ENCODE measurements around the gene GPX5. TPM values are rescaled to one million over a fixed set of nuclear protein-coding genes. Genes with fewer than 3 reads are reported as not detected.

Gene GPX5
- polyA plus RNA-seq, 1 donor from 2014 or later = not detected

DNA sequence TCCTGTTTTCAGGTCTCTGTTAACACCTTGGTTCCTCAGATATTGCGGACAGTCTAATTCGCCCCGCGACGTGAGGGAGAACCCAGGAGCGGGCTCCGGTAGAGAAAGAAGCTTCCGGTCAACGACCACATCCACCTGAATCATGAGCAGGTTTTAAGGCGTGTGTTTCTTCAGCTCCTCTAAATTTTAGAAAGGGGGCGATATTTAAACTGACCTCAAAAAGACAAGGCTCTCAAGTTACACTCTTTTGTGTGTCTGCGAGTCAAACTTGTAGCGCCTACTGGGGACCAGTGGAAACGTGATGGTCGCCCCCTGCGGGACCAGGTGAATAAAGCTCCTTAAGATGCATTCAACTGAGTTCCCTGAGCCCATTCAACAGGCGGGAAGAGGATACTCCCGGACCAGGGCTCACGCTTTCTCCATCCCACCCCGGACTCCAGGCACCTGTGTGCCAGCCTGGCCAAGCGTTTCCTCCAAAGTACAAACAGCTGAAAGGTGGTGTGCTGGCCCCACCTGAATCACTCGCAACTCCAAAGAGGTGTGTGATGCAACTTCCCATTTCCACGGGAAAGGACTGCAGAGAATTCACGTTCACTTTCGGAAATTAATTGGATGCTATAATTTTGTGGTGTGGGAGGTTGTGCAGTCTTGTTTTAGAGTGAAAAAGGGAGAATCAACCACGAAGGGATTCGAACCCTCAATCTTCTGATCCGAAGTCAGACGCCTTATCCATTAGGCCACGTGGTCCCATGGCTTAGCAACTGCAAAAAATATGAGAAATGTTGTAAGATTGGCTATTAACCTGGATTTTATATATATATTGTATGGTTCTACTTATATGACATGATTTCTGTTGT lies 17.0 kb downstream of the GPX5 start:
- Histone ChIP-seq H3K79me2 (replicated peaks; ENCODE audit: insufficient read depth, low read length) (no peaks in the 10 kb centered on the region), H3K4me3 (ENCODE audit: low read length) (peak overlapping the region; percentile 65), H3K36me3 (ENCODE audit: insufficient read depth, low read length) (no peaks in the 10 kb centered on the region), H3K9me3 (ENCODE audit: low read length) (no peaks in the 10 kb centered on the region), H3K9me2 (ENCODE audit: insufficient read depth, low read length) (no peaks in the 10 kb centered on the region), H3K27me3 (ENCODE audit: insufficient read depth, low read depth, low read length) (no peaks in the 10 kb centered on the region), H3K9ac (ENCODE audit: low read length) (no peak overlapping the region), H3K4me2 (ENCODE audit: low read length) (peak overlapping the region; percentile 80), H3F3A (ENCODE audit: insufficient read depth, low read length, poor library complexity, severe bottlenecking) (no peaks in the 10 kb centered on the region), H2AFZ (ENCODE audit: low read depth, low read length) (no peak overlapping the region), H3K27ac (ENCODE audit: low read length) (no peak overlapping the region), H4K20me1 (ENCODE audit: insufficient read depth) (no peaks in the 10 kb centered on the region)
- TF ChIP-seq SMC3 (conservative IDR thresholded peaks at IDR 0.05; ENCODE audit: poor library complexity) (peak; percentile 52), MXI1 (conservative IDR thresholded peaks at IDR 0.05; ENCODE audit: poor library complexity, severe bottlenecking) (no peak), POLR2AphosphoS5 (IDR thresholded peaks at IDR 0.05) (no peak), EP300 (conservative IDR thresholded peaks at IDR 0.05; ENCODE audit: poor library complexity, severe bottlenecking) (no peak), RAD21 (conservative IDR thresholded peaks at IDR 0.05) (peak; percentile 44), EZH2 (IDR thresholded peaks at IDR 0.05; ENCODE audit: borderline replicate concordance, insufficient read depth, low read length, poor library complexity, severe bottlenecking) (no peak), TAF1 (IDR thresholded peaks at IDR 0.05; ENCODE audit: low read depth) (peak; percentile 40)
- TF ChIP-seq, protein P1, sequence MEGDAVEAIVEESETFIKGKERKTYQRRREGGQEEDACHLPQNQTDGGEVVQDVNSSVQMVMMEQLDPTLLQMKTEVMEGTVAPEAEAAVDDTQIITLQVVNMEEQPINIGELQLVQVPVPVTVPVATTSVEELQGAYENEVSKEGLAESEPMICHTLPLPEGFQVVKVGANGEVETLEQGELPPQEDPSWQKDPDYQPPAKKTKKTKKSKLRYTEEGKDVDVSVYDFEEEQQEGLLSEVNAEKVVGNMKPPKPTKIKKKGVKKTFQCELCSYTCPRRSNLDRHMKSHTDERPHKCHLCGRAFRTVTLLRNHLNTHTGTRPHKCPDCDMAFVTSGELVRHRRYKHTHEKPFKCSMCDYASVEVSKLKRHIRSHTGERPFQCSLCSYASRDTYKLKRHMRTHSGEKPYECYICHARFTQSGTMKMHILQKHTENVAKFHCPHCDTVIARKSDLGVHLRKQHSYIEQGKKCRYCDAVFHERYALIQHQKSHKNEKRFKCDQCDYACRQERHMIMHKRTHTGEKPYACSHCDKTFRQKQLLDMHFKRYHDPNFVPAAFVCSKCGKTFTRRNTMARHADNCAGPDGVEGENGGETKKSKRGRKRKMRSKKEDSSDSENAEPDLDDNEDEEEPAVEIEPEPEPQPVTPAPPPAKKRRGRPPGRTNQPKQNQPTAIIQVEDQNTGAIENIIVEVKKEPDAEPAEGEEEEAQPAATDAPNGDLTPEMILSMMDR (IDR thresholded peaks at IDR 0.05; ENCODE audit: poor library complexity, severe bottlenecking) = peak; percentile 62
- TF ChIP-seq, protein P2, sequence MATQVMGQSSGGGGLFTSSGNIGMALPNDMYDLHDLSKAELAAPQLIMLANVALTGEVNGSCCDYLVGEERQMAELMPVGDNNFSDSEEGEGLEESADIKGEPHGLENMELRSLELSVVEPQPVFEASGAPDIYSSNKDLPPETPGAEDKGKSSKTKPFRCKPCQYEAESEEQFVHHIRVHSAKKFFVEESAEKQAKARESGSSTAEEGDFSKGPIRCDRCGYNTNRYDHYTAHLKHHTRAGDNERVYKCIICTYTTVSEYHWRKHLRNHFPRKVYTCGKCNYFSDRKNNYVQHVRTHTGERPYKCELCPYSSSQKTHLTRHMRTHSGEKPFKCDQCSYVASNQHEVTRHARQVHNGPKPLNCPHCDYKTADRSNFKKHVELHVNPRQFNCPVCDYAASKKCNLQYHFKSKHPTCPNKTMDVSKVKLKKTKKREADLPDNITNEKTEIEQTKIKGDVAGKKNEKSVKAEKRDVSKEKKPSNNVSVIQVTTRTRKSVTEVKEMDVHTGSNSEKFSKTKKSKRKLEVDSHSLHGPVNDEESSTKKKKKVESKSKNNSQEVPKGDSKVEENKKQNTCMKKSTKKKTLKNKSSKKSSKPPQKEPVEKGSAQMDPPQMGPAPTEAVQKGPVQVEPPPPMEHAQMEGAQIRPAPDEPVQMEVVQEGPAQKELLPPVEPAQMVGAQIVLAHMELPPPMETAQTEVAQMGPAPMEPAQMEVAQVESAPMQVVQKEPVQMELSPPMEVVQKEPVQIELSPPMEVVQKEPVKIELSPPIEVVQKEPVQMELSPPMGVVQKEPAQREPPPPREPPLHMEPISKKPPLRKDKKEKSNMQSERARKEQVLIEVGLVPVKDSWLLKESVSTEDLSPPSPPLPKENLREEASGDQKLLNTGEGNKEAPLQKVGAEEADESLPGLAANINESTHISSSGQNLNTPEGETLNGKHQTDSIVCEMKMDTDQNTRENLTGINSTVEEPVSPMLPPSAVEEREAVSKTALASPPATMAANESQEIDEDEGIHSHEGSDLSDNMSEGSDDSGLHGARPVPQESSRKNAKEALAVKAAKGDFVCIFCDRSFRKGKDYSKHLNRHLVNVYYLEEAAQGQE (IDR thresholded peaks at IDR 0.05; ENCODE audit: borderline replicate concordance) = no peak

GRCh38 chr6:28543651-28544610 lies 18.2 kb downstream of the GPX5 start:
- H3K9ac ChIP-seq (ENCODE audit: low read length) = peak overlapping the region; percentile 23
- H3K9me2 ChIP-seq (ENCODE audit: insufficient read depth, low read length) = no peaks in the 10 kb centered on the region
- H3K4me2 ChIP-seq (ENCODE audit: low read length) = peak overlapping the region; percentile 80
- no peaks in the 10 kb centered on the region for H3F3A ChIP-seq (ENCODE audit: insufficient read depth, low read length, poor library complexity, severe bottlenecking)
- peak overlapping the region; percentile 65 for H3K4me3 ChIP-seq (ENCODE audit: low read length)
- H3K79me2 ChIP-seq (replicated peaks; ENCODE audit: insufficient read depth, low read length) = no peaks in the 10 kb centered on the region
- no peaks in the 10 kb centered on the region for H4K20me1 ChIP-seq (ENCODE audit: insufficient read depth)
- H3K27me3 ChIP-seq (ENCODE audit: insufficient read depth, low read depth, low read length) = no peaks in the 10 kb centered on the region
- no peak for TF ChIP-seq RAD21 (conservative IDR thresholded peaks at IDR 0.05)
- no peak for TF ChIP-seq TAF1 (IDR thresholded peaks at IDR 0.05; ENCODE audit: low read depth)
- TF ChIP-seq SMC3 (conservative IDR thresholded peaks at IDR 0.05; ENCODE audit: poor library complexity) = peak; percentile 17
- TF ChIP-seq EZH2 (IDR thresholded peaks at IDR 0.05; ENCODE audit: borderline replicate concordance, insufficient read depth, low read length, poor library complexity, severe bottlenecking) = no peak
- TF ChIP-seq, protein P1 (IDR thresholded peaks at IDR 0.05; ENCODE audit: poor library complexity, severe bottlenecking) = peak; percentile 33
- TF ChIP-seq MXI1 (conservative IDR thresholded peaks at IDR 0.05; ENCODE audit: poor library complexity, severe bottlenecking) = no peak
- TF ChIP-seq EP300 (conservative IDR thresholded peaks at IDR 0.05; ENCODE audit: poor library complexity, severe bottlenecking) = no peak
- TF ChIP-seq, protein P2 (IDR thresholded peaks at IDR 0.05; ENCODE audit: borderline replicate concordance) = no peak
- TF ChIP-seq POLR2AphosphoS5 (IDR thresholded peaks at IDR 0.05) = no peak
- H2AFZ ChIP-seq (ENCODE audit: low read depth, low read length) = peak overlapping the region; percentile 54
- peak overlapping the region; percentile 33 for H3K27ac ChIP-seq (ENCODE audit: low read length)
- no peaks in the 10 kb centered on the region for H3K9me3 ChIP-seq (ENCODE audit: low read length)
- H3K36me3 ChIP-seq (ENCODE audit: insufficient read depth, low read length) = no peaks in the 10 kb centered on the region

All from neural cell (in vitro differentiated cells).